ENCODE data around the gene CLEC10A.

The CLEC10A gene

GRCh38 chr17:7025245-7025644 lies 54.8 kb downstream of the CLEC10A start:
- no peaks in the 10 kb centered on the region for H3K9me3 Mint-ChIP-seq
- no peak for DNase-seq
- H3K4me1 Mint-ChIP-seq (ENCODE audit: low read depth), result peaks cover 42% of the 10 kb centered on the region
- no peak overlapping the region for H3K4me3 Mint-ChIP-seq
- H3K27me3 Mint-ChIP-seq, result peaks cover 11% of the 10 kb centered on the region
- no peaks in the 10 kb centered on the region for H3K36me3 Mint-ChIP-seq (ENCODE audit: low read depth)
- no peak overlapping the region for H3K27ac Mint-ChIP-seq
